OCI-LY7 (cell line): ENCODE results near the gene TBATA.

Experiments
- EZH2phosphoT487 ChIP-seq: fragments of 200-600 bp; sonication (generic); IDR thresholded peaks from 2 replicates; pipeline ENCODE4 v1.6.1; 2018; ENCODE audit warnings: low read depth, borderline replicate concordance, mild to moderate bottlenecking, mixed run types, antibody characterized with exemption, low read length, moderate library complexity, mixed read lengths
- TF ChIP-seq, protein P1 (sequence below): fragments of 200-600 bp; sonication (generic); conservative IDR thresholded peaks from 2 replicates; pipeline ENCODE4 v1.5.1; 2014; ENCODE audit warnings: mild to moderate bottlenecking, antibody characterized with exemption, low read length, moderate library complexity, mixed read lengths

GRCh38 chr10:70784016-70784415 lies 1.2 kb downstream of the TBATA start:
- TF ChIP-seq, protein P1, sequence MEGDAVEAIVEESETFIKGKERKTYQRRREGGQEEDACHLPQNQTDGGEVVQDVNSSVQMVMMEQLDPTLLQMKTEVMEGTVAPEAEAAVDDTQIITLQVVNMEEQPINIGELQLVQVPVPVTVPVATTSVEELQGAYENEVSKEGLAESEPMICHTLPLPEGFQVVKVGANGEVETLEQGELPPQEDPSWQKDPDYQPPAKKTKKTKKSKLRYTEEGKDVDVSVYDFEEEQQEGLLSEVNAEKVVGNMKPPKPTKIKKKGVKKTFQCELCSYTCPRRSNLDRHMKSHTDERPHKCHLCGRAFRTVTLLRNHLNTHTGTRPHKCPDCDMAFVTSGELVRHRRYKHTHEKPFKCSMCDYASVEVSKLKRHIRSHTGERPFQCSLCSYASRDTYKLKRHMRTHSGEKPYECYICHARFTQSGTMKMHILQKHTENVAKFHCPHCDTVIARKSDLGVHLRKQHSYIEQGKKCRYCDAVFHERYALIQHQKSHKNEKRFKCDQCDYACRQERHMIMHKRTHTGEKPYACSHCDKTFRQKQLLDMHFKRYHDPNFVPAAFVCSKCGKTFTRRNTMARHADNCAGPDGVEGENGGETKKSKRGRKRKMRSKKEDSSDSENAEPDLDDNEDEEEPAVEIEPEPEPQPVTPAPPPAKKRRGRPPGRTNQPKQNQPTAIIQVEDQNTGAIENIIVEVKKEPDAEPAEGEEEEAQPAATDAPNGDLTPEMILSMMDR: no peak
- TF ChIP-seq EZH2phosphoT487: no peak
